Stimulated activated CD4-positive, alpha-beta T cell treated with anti-CD3 and anti-CD28 coated beads, Interleukin-15, amount 100 ng/mL, for 48 hours (primary cell): Measurements from ENCODE around the gene HBS1L.

Experiments
- DNase-seq, 2 donors: peaks; one replicate each; pipeline ENCODE4 v3.0.0-alpha.2; 2020; ENCODE audit warnings: low read depth in 2 of 2

HBS1L gene

GRCh38 chr6:135036731-135037420 is 17.7 kb downstream of the HBS1L start:
- DNase-seq: no peak

- DNase-seq: no peak
Observed at GRCh38 chr6:135033238-135033637, 21.4 kb downstream of the HBS1L start.

- DNase-seq: no peak
Observed at GRCh38 chr6:135030532-135031178, 24.0 kb downstream of the HBS1L start.

GRCh38 chr6:135030056-135030473 is 24.6 kb downstream of the HBS1L start:
- no peak for DNase-seq

- no peak for DNase-seq
Observed at GRCh38 chr6:135025775-135026174, 28.8 kb downstream of the HBS1L start.

- no peak for DNase-seq
Observed at GRCh38 chr6:135025175-135025574, 29.4 kb downstream of the HBS1L start.

- no peak for DNase-seq
Observed at GRCh38 chr6:135022050-135022697, 32.4 kb downstream of the HBS1L start.

GRCh38 chr6:135021310-135022049 is 33.1 kb downstream of the HBS1L start:
- DNase-seq: no peak

- DNase-seq: no peak
Observed at GRCh38 chr6:135018941-135019340, 35.7 kb downstream of the HBS1L start.

GRCh38 chr6:135018052-135018451 is 36.6 kb downstream of the HBS1L start:
- DNase-seq: no peak

GRCh38 chr6:135014353-135014832 is 40.2 kb downstream of the HBS1L start:
- DNase-seq: no peak

- no peak for DNase-seq
Observed at GRCh38 chr6:135013211-135013610, 41.4 kb downstream of the HBS1L start.

- no peak for DNase-seq
Observed at GRCh38 chr6:135012764-135013163, 41.9 kb downstream of the HBS1L start.

- DNase-seq: no peak
Observed at GRCh38 chr6:135012349-135012748, 42.3 kb downstream of the HBS1L start.

GRCh38 chr6:135008941-135009290 is 45.7 kb downstream of the HBS1L start:
- DNase-seq: no peak

- no peak for DNase-seq
Observed at GRCh38 chr6:135008072-135008940, 46.3 kb downstream of the HBS1L start.

- no peak for DNase-seq
Observed at GRCh38 chr6:135006386-135006914, 48.2 kb downstream of the HBS1L start.

- no peak for DNase-seq
Observed at GRCh38 chr6:135004399-135004798, 50.2 kb downstream of the HBS1L start.

GRCh38 chr6:135002974-135003703 is 51.5 kb downstream of the HBS1L start:
- no peak for DNase-seq

GRCh38 chr6:135002229-135002844 is 52.3 kb downstream of the HBS1L start:
- DNase-seq: no peak
